HepG2 (cell line): Measurements from ENCODE around the gene GFRA4. TPM values are rescaled to one million over a fixed set of nuclear protein-coding genes. Genes with fewer than 3 reads are reported as not detected.

Experiments used
- ATF1 ChIP-seq: IDR thresholded peaks from 2 replicates; pipeline ENCODE4 v1.6.1; 2016; ENCODE audit warnings: mild to moderate bottlenecking, control low read depth
- CEBPB ChIP-seq: IDR thresholded peaks from 2 replicates; pipeline ENCODE4 v1.6.1; 2011; ENCODE audit warnings: low read depth, low read length, improper control_type of control experiment, borderline replicate concordance
- DBP ChIP-seq: sonication (generic); formaldehyde crosslinking; IDR thresholded peaks from 2 replicates; pipeline ENCODE4 v1.4.0; 2020; ENCODE audit warnings: missing genetic modification reagents; ENCODE audit errors: not compliant biosample characterization
- MEIS2 ChIP-seq: sonication (generic); formaldehyde crosslinking; IDR thresholded peaks from 2 replicates; pipeline ENCODE4 v1.9.0; 2021; ENCODE audit warnings: mild to moderate bottlenecking, missing genetic modification reagents
- REPIN1 ChIP-seq: sonication (generic); formaldehyde crosslinking; IDR thresholded peaks from 2 replicates; pipeline ENCODE4 v1.8.0; 2022; ENCODE audit warnings: missing genetic modification reagents, low read depth, mild to moderate bottlenecking, borderline replicate concordance
- RNF2 ChIP-seq: fragments of 450-650 bp; conservative IDR thresholded peaks from 2 replicates; pipeline ENCODE4 v1.6.1; 2016; ENCODE audit warnings: low read depth
- SMC3 ChIP-seq: IDR thresholded peaks from 2 replicates; pipeline ENCODE4 v1.6.1; 2011; ENCODE audit warnings: low read length, improper control_type of control experiment
- SRSF4 ChIP-seq: fragments of 200-400 bp; formaldehyde crosslinking; IDR thresholded peaks from one replicate; pipeline ENCODE4 v1.6.1; 2018; ENCODE audit warnings: mild to moderate bottlenecking, low read depth, low read length, moderate library complexity; ENCODE audit not compliant: poor library complexity, severe bottlenecking
- SSRP1 ChIP-seq: IDR thresholded peaks from 2 replicates; pipeline ENCODE4 v1.6.1; 2016; ENCODE audit warnings: control low read depth
- TP53 ChIP-seq: sonication (generic); formaldehyde crosslinking; conservative IDR thresholded peaks from 2 replicates; pipeline ENCODE4 v1.4.0; 2020; ENCODE audit warnings: missing genetic modification reagents
- ZHX2 ChIP-seq, 2 experiments: sonication (generic) in 1 of 2; formaldehyde crosslinking in 1 of 2; IDR thresholded peaks; 2 replicates each; pipeline versions ENCODE4 v1.6.1 to v1.9.0; 2014 to 2022; ENCODE audit warnings: antibody characterized with exemption in 1 of 2, borderline replicate concordance in 1 of 2, inconsistent platforms in 1 of 2, low read depth in 1 of 2, missing genetic modification reagents in 1 of 2
- ZNF143 ChIP-seq: sonication (generic); formaldehyde crosslinking; IDR thresholded peaks from 2 replicates; pipeline ENCODE4 v1.4.0; 2020; ENCODE audit warnings: missing genetic modification reagents
- ZNF17 ChIP-seq: sonication (generic); formaldehyde crosslinking; IDR thresholded peaks from 2 replicates; pipeline ENCODE4 v1.5.0; 2020; ENCODE audit warnings: mild to moderate bottlenecking, missing genetic modification reagents
- ZNF770 ChIP-seq: sonication (generic); formaldehyde crosslinking; IDR thresholded peaks from 2 replicates; pipeline ENCODE4 v1.5.0; 2020; ENCODE audit warnings: mild to moderate bottlenecking, missing genetic modification reagents
- ZNF775 ChIP-seq: sonication (generic); formaldehyde crosslinking; IDR thresholded peaks from 2 replicates; pipeline ENCODE4 v1.4.0; 2020; ENCODE audit warnings: missing genetic modification reagents, mild to moderate bottlenecking, moderate library complexity, borderline replicate concordance
- ZSCAN22 ChIP-seq: sonication (generic); formaldehyde crosslinking; IDR thresholded peaks from 2 replicates; pipeline ENCODE4 v1.4.0; 2020; ENCODE audit warnings: mild to moderate bottlenecking, missing genetic modification reagents
- polyA plus RNA-seq, 8 experiments: library from polyadenylated mRNA; depleted of rRNA in 3 of 8; stranded (reverse) in 7 of 8; unstranded in 1 of 8; fragments of >200 nt; fragmentation: Illumina TruSeq in 4 of 8; extraction: Trizol in 4 of 8; gene quantifications; 2 replicates each; pipeline versions ENCODE4 v1.2.1 to v1.2.3, GENCODE V29; 2011 to 2016; ENCODE audit warnings: low read depth in 4 of 8, missing spikeins in 1 of 8, mixed read lengths in 1 of 8; ENCODE audit not compliant: insufficient read depth in 1 of 8
- total RNA-seq, 5 experiments: library from RNA; depleted of rRNA; stranded (reverse); fragments of >200 nt; fragmentation: Illumina TruSeq; extraction: Trizol; gene quantifications; 2 replicates each; pipeline ENCODE4 v1.2.3, GENCODE V29; 2016; ENCODE audit warnings: low read depth in 1 of 5

Gene GFRA4
- total and polyA plus RNA-seq, 2 of the 13 experiments (the other 11 are each of a cell fraction or from before 2014, with no cell fraction given) = not detected

- TF ChIP-seq ZHX2 (IDR thresholded peaks at IDR 0.05; ENCODE audit: low read depth) = no peak; the same call in 1 of the 2 replicates
- TF ChIP-seq ZHX2 (CRISPR knock-in tag; IDR thresholded peaks at IDR 0.05; ENCODE audit: borderline replicate concordance) = no peak
- peak; percentile 96 for TF ChIP-seq ZNF143
- TF ChIP-seq CEBPB = no peak
- no peak for TF ChIP-seq SRSF4
- TF ChIP-seq ZNF775 (CRISPR knock-in tag) = no peak
- peak; percentile 96 for TF ChIP-seq ATF1 (CRISPR knock-in tag)
- no peak for TF ChIP-seq ZSCAN22
- no peak for TF ChIP-seq DBP (CRISPR knock-in tag)
- TF ChIP-seq RNF2 = peak; percentile 66
- TF ChIP-seq ZNF17 (CRISPR knock-in tag) = no peak
- TF ChIP-seq SMC3 = no peak
- peak; percentile 76 for TF ChIP-seq REPIN1
- peak; percentile 70; the same call in 1 of the 2 replicates for TF ChIP-seq ZNF770 (CRISPR knock-in tag)
- TF ChIP-seq TP53 (CRISPR knock-in tag) = no peak; the same call in 1 of the 2 replicates
- TF ChIP-seq MEIS2 (CRISPR knock-in tag) = no peak; the same call in 1 of the 2 replicates
- TF ChIP-seq SSRP1 = no peak
Observed at GRCh38 chr20:3658716-3659491, 4.3 kb downstream of the GFRA4 start (continued).
